ENCODE measurements around the gene DIP2A. TPM values are rescaled to one million over a fixed set of nuclear protein-coding genes. Genes with fewer than 3 reads are reported as not detected.

The DIP2A gene
- total and polyA plus RNA-seq, 2 of the 13 experiments (the other 11 are each of a cell fraction or from before 2014, with no cell fraction given) = 18.5 to 37.6 TPM

DNA sequence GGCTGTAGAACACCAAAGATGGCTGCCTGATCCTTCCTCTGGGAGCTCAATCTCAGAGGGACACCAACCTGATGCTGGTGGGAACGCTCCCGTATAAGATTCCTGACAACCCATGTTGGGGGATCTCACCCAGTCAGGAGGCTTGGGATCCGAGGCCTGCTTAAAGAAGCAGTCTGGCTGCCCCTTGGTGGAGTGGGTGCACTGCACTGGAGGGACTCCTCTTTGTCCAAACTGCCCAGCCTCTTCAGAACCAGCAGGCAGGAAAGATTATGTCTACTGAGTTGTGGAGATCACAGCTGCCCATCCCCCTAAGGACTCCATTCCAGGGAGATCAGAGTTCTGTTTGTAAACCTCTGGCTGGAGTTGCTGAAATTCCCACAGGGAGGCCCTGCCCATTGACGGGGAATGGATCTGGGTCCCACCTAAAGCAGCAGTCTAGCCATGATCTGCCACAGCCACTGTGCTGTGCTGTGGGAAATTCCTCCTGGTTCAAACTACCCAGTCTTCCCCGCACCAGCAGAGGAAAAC, 123.2 kb downstream of the DIP2A start (continued):
- no peak for TF ChIP-seq ZNF800 (CRISPR knock-in tag; IDR thresholded peaks at IDR 0.05)
- no peak for TF ChIP-seq ZFYVE20 (CRISPR knock-in tag; IDR thresholded peaks at IDR 0.05; ENCODE audit: borderline replicate concordance, low read depth)
- TF ChIP-seq BCL6 (CRISPR knock-in tag; IDR thresholded peaks at IDR 0.05) = peak; percentile 72
- no peak for TF ChIP-seq ARNT (IDR thresholded peaks at IDR 0.05)
- TF ChIP-seq ZC3H13 (CRISPR knock-in tag; IDR thresholded peaks at IDR 0.05) = no peak
- no peak for TF ChIP-seq SP2 (CRISPR knock-in tag; IDR thresholded peaks at IDR 0.05)
- no peak for TF ChIP-seq MED13 (CRISPR knock-in tag; IDR thresholded peaks at IDR 0.05)
- no peak for TF ChIP-seq ZNF367 (CRISPR knock-in tag; IDR thresholded peaks at IDR 0.05; ENCODE audit: borderline replicate concordance)
- no peak for TF ChIP-seq NBN (conservative IDR thresholded peaks at IDR 0.05)
- TF ChIP-seq, protein P1, sequence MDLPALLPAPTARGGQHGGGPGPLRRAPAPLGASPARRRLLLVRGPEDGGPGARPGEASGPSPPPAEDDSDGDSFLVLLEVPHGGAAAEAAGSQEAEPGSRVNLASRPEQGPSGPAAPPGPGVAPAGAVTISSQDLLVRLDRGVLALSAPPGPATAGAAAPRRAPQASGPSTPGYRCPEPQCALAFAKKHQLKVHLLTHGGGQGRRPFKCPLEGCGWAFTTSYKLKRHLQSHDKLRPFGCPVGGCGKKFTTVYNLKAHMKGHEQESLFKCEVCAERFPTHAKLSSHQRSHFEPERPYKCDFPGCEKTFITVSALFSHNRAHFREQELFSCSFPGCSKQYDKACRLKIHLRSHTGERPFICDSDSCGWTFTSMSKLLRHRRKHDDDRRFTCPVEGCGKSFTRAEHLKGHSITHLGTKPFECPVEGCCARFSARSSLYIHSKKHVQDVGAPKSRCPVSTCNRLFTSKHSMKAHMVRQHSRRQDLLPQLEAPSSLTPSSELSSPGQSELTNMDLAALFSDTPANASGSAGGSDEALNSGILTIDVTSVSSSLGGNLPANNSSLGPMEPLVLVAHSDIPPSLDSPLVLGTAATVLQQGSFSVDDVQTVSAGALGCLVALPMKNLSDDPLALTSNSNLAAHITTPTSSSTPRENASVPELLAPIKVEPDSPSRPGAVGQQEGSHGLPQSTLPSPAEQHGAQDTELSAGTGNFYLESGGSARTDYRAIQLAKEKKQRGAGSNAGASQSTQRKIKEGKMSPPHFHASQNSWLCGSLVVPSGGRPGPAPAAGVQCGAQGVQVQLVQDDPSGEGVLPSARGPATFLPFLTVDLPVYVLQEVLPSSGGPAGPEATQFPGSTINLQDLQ (CRISPR knock-in tag; IDR thresholded peaks at IDR 0.05) = no peak
- TF ChIP-seq MLXIP (CRISPR knock-in tag; IDR thresholded peaks at IDR 0.05; ENCODE audit: borderline replicate concordance) = no peak
- TF ChIP-seq RNF2 (conservative IDR thresholded peaks at IDR 0.05; ENCODE audit: low read depth) = no peak
- TF ChIP-seq ATF2 (CRISPR knock-in tag; IDR thresholded peaks at IDR 0.05) = 0 out of 2 replicates have a peak, but pooled peaks have one; percentile 30
- no peak for TF ChIP-seq FLYWCH1 (CRISPR knock-in tag; IDR thresholded peaks at IDR 0.05)
- TF ChIP-seq, protein P2, sequence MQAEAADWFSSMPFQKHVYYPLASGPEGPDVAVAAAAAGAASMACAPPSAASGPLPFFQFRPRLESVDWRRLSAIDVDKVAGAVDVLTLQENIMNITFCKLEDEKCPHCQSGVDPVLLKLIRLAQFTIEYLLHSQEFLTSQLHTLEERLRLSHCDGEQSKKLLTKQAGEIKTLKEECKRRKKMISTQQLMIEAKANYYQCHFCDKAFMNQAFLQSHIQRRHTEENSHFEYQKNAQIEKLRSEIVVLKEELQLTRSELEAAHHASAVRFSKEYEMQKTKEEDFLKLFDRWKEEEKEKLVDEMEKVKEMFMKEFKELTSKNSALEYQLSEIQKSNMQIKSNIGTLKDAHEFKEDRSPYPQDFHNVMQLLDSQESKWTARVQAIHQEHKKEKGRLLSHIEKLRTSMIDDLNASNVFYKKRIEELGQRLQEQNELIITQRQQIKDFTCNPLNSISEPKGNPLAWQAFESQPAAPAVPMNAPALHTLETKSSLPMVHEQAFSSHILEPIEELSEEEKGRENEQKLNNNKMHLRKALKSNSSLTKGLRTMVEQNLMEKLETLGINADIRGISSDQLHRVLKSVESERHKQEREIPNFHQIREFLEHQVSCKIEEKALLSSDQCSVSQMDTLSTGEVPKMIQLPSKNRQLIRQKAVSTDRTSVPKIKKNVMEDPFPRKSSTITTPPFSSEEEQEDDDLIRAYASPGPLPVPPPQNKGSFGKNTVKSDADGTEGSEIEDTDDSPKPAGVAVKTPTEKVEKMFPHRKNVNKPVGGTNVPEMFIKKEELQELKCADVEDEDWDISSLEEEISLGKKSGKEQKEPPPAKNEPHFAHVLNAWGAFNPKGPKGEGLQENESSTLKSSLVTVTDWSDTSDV (CRISPR knock-in tag; IDR thresholded peaks at IDR 0.05) = no peak
- TF ChIP-seq, protein P3, sequence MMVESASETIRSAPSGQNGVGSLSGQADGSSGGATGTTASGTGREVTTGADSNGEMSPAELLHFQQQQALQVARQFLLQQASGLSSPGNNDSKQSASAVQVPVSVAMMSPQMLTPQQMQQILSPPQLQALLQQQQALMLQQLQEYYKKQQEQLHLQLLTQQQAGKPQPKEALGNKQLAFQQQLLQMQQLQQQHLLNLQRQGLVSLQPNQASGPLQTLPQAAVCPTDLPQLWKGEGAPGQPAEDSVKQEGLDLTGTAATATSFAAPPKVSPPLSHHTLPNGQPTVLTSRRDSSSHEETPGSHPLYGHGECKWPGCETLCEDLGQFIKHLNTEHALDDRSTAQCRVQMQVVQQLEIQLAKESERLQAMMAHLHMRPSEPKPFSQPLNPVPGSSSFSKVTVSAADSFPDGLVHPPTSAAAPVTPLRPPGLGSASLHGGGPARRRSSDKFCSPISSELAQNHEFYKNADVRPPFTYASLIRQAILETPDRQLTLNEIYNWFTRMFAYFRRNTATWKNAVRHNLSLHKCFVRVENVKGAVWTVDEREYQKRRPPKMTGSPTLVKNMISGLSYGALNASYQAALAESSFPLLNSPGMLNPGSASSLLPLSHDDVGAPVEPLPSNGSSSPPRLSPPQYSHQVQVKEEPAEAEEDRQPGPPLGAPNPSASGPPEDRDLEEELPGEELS (CRISPR knock-in tag; IDR thresholded peaks at IDR 0.05) = peak; percentile 64

Data from HepG2 (cell line).